A549 (cell line): ENCODE data around the gene MDH2. TPM values are rescaled to one million over a fixed set of nuclear protein-coding genes. Genes with fewer than 3 reads are reported as not detected.

Source experiments
- ATAC-seq, 2 experiments: fragments of 200-7000 bp in 1 of 2; fragments of >200 bp in 1 of 2; cut with Nextera tagmentation in 1 of 2; cut with Tn5 transposase in 1 of 2; 3 replicates each; pipeline versions ENCODE4 v1.8.0 to v1.9.1; 2018 to 2020; ENCODE audit warnings: mild to moderate bottlenecking in 1 of 2, moderate library complexity in 1 of 2
- CTCF ChIA-PET: fragments of 300-600 bp; sonication (Branson Sonifier 250); formaldehyde crosslinking; extraction: SDS; loops from one replicate; lab custom pipeline; 2021; ENCODE audit warnings: antibody characterized with exemption, inconsistent platforms; lab: Yijun Ruan, JAX
- POLR2A ChIA-PET: fragments of 350-600 bp; formaldehyde crosslinking; extraction: SDS; loops from one replicate; lab custom pipeline; 2021; ENCODE audit warnings: antibody characterized with exemption, inconsistent platforms; lab: Yijun Ruan, JAX
- DNase-seq, 2 experiments: peaks; one replicate each; pipeline versions ENCODE4 v3.0.0 to v3.0.0-alpha.2; 2011 to 2016; ENCODE audit warnings: low read depth in 1 of 2, low spot score in 1 of 2
- FAIRE-seq: peaks from 2 replicates; lab custom pipeline; 2011; peaks lifted over from hg19 to GRCh38; lab: Jason Lieb, UNC
- H3K27ac ChIP-seq, 2 experiments: fragments of >200 bp; sonication (Bioruptor Twin); formaldehyde crosslinking; 3 replicates each; pipeline ENCODE4 v1.5.1; 2016 to 2017
- H3K4me1 ChIP-seq: fragments of >200 bp; sonication (Bioruptor Twin); formaldehyde crosslinking; 3 replicates; pipeline ENCODE4 v1.6.1; 2016
- H3K4me2 ChIP-seq: fragments of >200 bp; sonication (Bioruptor Twin); formaldehyde crosslinking; 3 replicates; pipeline ENCODE4 v1.6.1; 2016
- H3K4me3 ChIP-seq: fragments of >200 bp; sonication (Bioruptor Twin); formaldehyde crosslinking; 3 replicates; pipeline ENCODE4 v1.5.1; 2016
- H3K9me3 ChIP-seq: fragments of >200 bp; sonication (Bioruptor Twin); formaldehyde crosslinking; 3 replicates; pipeline ENCODE4 v1.6.1; 2016
- BCL3 ChIP-seq: fragments of >200 bp; sonication (Bioruptor Twin); formaldehyde crosslinking; IDR thresholded peaks from 3 replicates; pipeline ENCODE4 v1.6.1; 2016
- CBX2 ChIP-seq: fragments of 200-600 bp; sonication (generic); IDR thresholded peaks from 2 replicates; pipeline ENCODE4 v1.6.1; 2016; ENCODE audit warnings: low read depth, mild to moderate bottlenecking, borderline replicate concordance
- CBX8 ChIP-seq: fragments of 200-600 bp; sonication (generic); IDR thresholded peaks from 2 replicates; pipeline ENCODE4 v1.6.1; 2016
- CHD2 ChIP-seq: fragments of 150-350 bp; IDR thresholded peaks from 2 replicates; pipeline ENCODE4 v1.6.1; 2014; ENCODE audit warnings: low read length; ENCODE audit not compliant: partially characterized antibody
- CHD4 ChIP-seq: fragments of 200-600 bp; sonication (generic); IDR thresholded peaks from 2 replicates; pipeline ENCODE4 v1.6.1; 2016; ENCODE audit warnings: antibody characterized with exemption, mild to moderate bottlenecking, borderline replicate concordance
- ESRRA ChIP-seq: fragments of 150-350 bp; IDR thresholded peaks from 2 replicates; pipeline ENCODE4 v1.6.1; 2014; ENCODE audit warnings: mild to moderate bottlenecking, low read length, borderline replicate concordance
- FOSL2 ChIP-seq, 2 experiments: fragments of 450-650 bp in 1 of 2; fragments of >200 bp in 1 of 2; sonication (Bioruptor Twin) in 1 of 2; formaldehyde crosslinking; IDR thresholded peaks; 2 replicates each; pipeline versions ENCODE4 v1.5.0 to v1.6.1; 2016 to 2020; ENCODE audit warnings: mild to moderate bottlenecking in 1 of 2, moderate library complexity in 1 of 2
- FOXS1 ChIP-seq: fragments of 250-450 bp; sonication (Bioruptor Pico); IDR thresholded peaks from 2 replicates; pipeline ENCODE4 v1.5.0; 2020; ENCODE audit warnings: mild to moderate bottlenecking, moderate library complexity
- GATA3 ChIP-seq: IDR thresholded peaks from 2 replicates; pipeline ENCODE4 v1.6.1; 2012; ENCODE audit warnings: borderline replicate concordance
- HDAC2 ChIP-seq: fragments of 200-600 bp; sonication (generic); IDR thresholded peaks from 2 replicates; pipeline ENCODE4 v1.6.1; 2016
- HOXB5 ChIP-seq: fragments of 250-450 bp; sonication (Bioruptor Pico); IDR thresholded peaks from 2 replicates; pipeline ENCODE4 v1.5.0; 2020; ENCODE audit warnings: mild to moderate bottlenecking, moderate library complexity
- KDM1A ChIP-seq: fragments of 200-600 bp; sonication (generic); IDR thresholded peaks from 2 replicates; pipeline ENCODE4 v1.6.1; 2016; ENCODE audit warnings: low read depth, mild to moderate bottlenecking
- KDM5A ChIP-seq: fragments of 200-600 bp; sonication (generic); IDR thresholded peaks from 2 replicates; pipeline ENCODE4 v1.6.1; 2016; ENCODE audit warnings: antibody characterized with exemption, mild to moderate bottlenecking
- MAZ ChIP-seq: fragments of 150-350 bp; IDR thresholded peaks from 2 replicates; pipeline ENCODE4 v1.6.1; 2014; ENCODE audit warnings: antibody characterized with exemption, low read depth, low read length, borderline replicate concordance
- MYC ChIP-seq: IDR thresholded peaks from 2 replicates; pipeline ENCODE4 v1.6.1; 2012; ENCODE audit warnings: mild to moderate bottlenecking, inconsistent platforms, low read length, improper control_type of control experiment, borderline replicate concordance
- NFE2L2 ChIP-seq: fragments of 150-350 bp; conservative IDR thresholded peaks from 2 replicates; pipeline ENCODE4 v1.6.1; 2014; ENCODE audit warnings: low read length
- NPAS2 ChIP-seq: fragments of 250-450 bp; sonication (Bioruptor Pico); IDR thresholded peaks from 2 replicates; pipeline ENCODE4 v1.8.0; 2022; ENCODE audit warnings: mild to moderate bottlenecking, moderate library complexity, borderline replicate concordance
- PHF8 ChIP-seq: fragments of 200-600 bp; sonication (generic); IDR thresholded peaks from 2 replicates; pipeline ENCODE4 v1.6.1; 2016; ENCODE audit warnings: low read depth, mild to moderate bottlenecking, antibody characterized with exemption, moderate library complexity, borderline replicate concordance
- POLR2A ChIP-seq: IDR thresholded peaks from 2 replicates; pipeline ENCODE4 v1.6.1; 2012; ENCODE audit warnings: mild to moderate bottlenecking, low read length
- POLR2AphosphoS2 ChIP-seq: conservative IDR thresholded peaks from 2 replicates; pipeline ENCODE4 v1.6.1; 2012; ENCODE audit warnings: low read length, improper control_type of control experiment, inconsistent platforms
- RAD21 ChIP-seq, 2 experiments: fragments of >200 bp in 1 of 2; sonication (Bioruptor Twin) in 1 of 2; formaldehyde crosslinking in 1 of 2; IDR thresholded peaks in 1 of 2; conservative IDR thresholded peaks in 1 of 2; 2 replicates in 1 of 2; 3 replicates in 1 of 2; pipeline ENCODE4 v1.6.1; 2012 to 2018; ENCODE audit warnings: inconsistent platforms in 1 of 2
- RARB ChIP-seq: fragments of 250-450 bp; sonication (Bioruptor Pico); IDR thresholded peaks from 2 replicates; pipeline ENCODE4 v1.8.0; 2021; ENCODE audit warnings: mild to moderate bottlenecking, moderate library complexity
- RCOR1 ChIP-seq: fragments of 150-350 bp; IDR thresholded peaks from 2 replicates; pipeline ENCODE4 v1.6.1; 2014; ENCODE audit warnings: antibody characterized with exemption, low read length, low read depth
- REST ChIP-seq: fragments of 200-600 bp; sonication (generic); IDR thresholded peaks from 2 replicates; pipeline ENCODE4 v1.6.1; 2016; ENCODE audit warnings: antibody characterized with exemption, mild to moderate bottlenecking, moderate library complexity
- RFX5 ChIP-seq: fragments of 450-650 bp; IDR thresholded peaks from 2 replicates; pipeline ENCODE4 v1.7.1; 2014; ENCODE audit warnings: antibody characterized with exemption, mild to moderate bottlenecking, moderate library complexity
- RNF2 ChIP-seq: fragments of 200-600 bp; sonication (generic); IDR thresholded peaks from 2 replicates; pipeline ENCODE4 v1.6.1; 2016; ENCODE audit warnings: low read depth, mild to moderate bottlenecking, antibody characterized with exemption, moderate library complexity, borderline replicate concordance
- SMC3 ChIP-seq: fragments of >200 bp; sonication (Bioruptor Twin); formaldehyde crosslinking; IDR thresholded peaks from 3 replicates; pipeline ENCODE4 v1.6.1; 2018; ENCODE audit warnings: inconsistent platforms
- TFCP2L1 ChIP-seq: fragments of 250-450 bp; sonication (Bioruptor Pico); IDR thresholded peaks from 2 replicates; pipeline ENCODE4 v1.5.0; 2021; ENCODE audit warnings: mild to moderate bottlenecking
- TP53 ChIP-seq: fragments of 250-450 bp; sonication (Bioruptor Pico); IDR thresholded peaks from 2 replicates; pipeline ENCODE4 v1.5.0; 2021; ENCODE audit warnings: mild to moderate bottlenecking, moderate library complexity
- ZFP36 ChIP-seq: fragments of 450-650 bp; IDR thresholded peaks from 2 replicates; pipeline ENCODE4 v1.6.1; 2014; ENCODE audit warnings: borderline replicate concordance; ENCODE audit not compliant: partially characterized antibody
- ZNF302 ChIP-seq: fragments of 250-450 bp; sonication (Bioruptor Pico); IDR thresholded peaks from 2 replicates; pipeline ENCODE4 v1.9.0; 2021; ENCODE audit warnings: inconsistent platforms, mild to moderate bottlenecking, moderate library complexity
- WGBS: methylation state at CpG from one replicate; pipeline ENCODE4 v1.1.6; 2017; ENCODE audit errors: missing lambda C conversion rate; 5-methylcytosine and 5-hydroxymethylcytosine counted together
- polyA plus RNA-seq, 4 experiments: library from polyadenylated mRNA; depleted of rRNA in 3 of 4; stranded (reverse); fragments of >200 nt; fragmentation: RNase III in 1 of 4; extraction: RNeasy Plus Mini Kit Qiagen cat#74134 plus additional on column Dnase treatment in 1 of 4; gene quantifications; 2 replicates in 3 of 4; 3 replicates in 1 of 4; pipeline ENCODE4 v1.2.3, GENCODE V29; 2011 to 2017
- TF ChIP-seq, protein P1 (sequence below): IDR thresholded peaks from 2 replicates; pipeline ENCODE4 v1.6.1; 2012; ENCODE audit warnings: low read depth, borderline replicate concordance

Gene MDH2
- polyA plus RNA-seq, 2 of the 4 experiments (the other 2 are of a cell fraction) = 164 to 223 TPM

GRCh38 chr7:76062254-76062653 lies 14.3 kb downstream of the MDH2 start:
- H3K9me3 ChIP-seq = no peaks in the 10 kb centered on the region
- 95% methylated on average over 14 of the region's 15 CpGs for WGBS
- peaks cover 15% of the 10 kb centered on the region for H3K4me1 ChIP-seq
- ATAC-seq = no peak
- TF ChIP-seq REST (no peak), CBX2 (no peak), MAZ (no peak), KDM1A (no peak), PHF8 (no peak), HOXB5 (no peak), BCL3 (no peak), RAD21 (conservative IDR thresholded peaks at IDR 0.05 in 1 of 2, IDR thresholded peaks at IDR 0.05 in 1 of 2) (no peak), RFX5 (no peak), CHD4 (no peak), GATA3 (no peak), CBX8 (no peak), CHD2 (no peak), HDAC2 (no peak), RNF2 (no peak), SMC3 (no peak), NFE2L2 (no peak), TFCP2L1 (CRISPR knock-in tag) (no peak)
- TF ChIP-seq, protein P1, sequence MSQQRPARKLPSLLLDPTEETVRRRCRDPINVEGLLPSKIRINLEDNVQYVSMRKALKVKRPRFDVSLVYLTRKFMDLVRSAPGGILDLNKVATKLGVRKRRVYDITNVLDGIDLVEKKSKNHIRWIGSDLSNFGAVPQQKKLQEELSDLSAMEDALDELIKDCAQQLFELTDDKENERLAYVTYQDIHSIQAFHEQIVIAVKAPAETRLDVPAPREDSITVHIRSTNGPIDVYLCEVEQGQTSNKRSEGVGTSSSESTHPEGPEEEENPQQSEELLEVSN = no peak
- no peak for FAIRE-seq
- ChIA-PET CTCF (no interaction called here), POLR2A (no interaction called here)
- DNase-seq = no peak
- no peak overlapping the region for H3K4me2 ChIP-seq
- H3K27ac ChIP-seq = no peak overlapping the region
- no peak overlapping the region for H3K4me3 ChIP-seq

GRCh38 chr7:76063114-76063513 lies 15.2 kb downstream of the MDH2 start:
- no peak for FAIRE-seq
- no peak for ATAC-seq
- no peak overlapping the region for H3K27ac ChIP-seq
- TF ChIP-seq RNF2 = no peak
- no peak for TF ChIP-seq CHD2
- TF ChIP-seq POLR2AphosphoS2 = no peak
- TF ChIP-seq BCL3 = no peak
- no peak for TF ChIP-seq ESRRA
- no peak for TF ChIP-seq TP53 (CRISPR knock-in tag)
- TF ChIP-seq ZNF302 (CRISPR knock-in tag) = no peak
- TF ChIP-seq KDM5A = no peak
- no peak for TF ChIP-seq NPAS2 (CRISPR knock-in tag)
- no peak for TF ChIP-seq ZFP36
- no peak for TF ChIP-seq MYC
- TF ChIP-seq, protein P1 = no peak
- no peak for TF ChIP-seq CBX2
- no peak for TF ChIP-seq RCOR1
- TF ChIP-seq MAZ = no peak
- no peak for TF ChIP-seq RARB (CRISPR knock-in tag)
- TF ChIP-seq FOSL2 (IDR thresholded peaks at IDR 0.05) = no peak
- no peak for TF ChIP-seq FOSL2 (CRISPR knock-in tag; IDR thresholded peaks at IDR 0.05)
- no peak for TF ChIP-seq FOXS1 (CRISPR knock-in tag)
- no peak for TF ChIP-seq POLR2A
- H3K4me3 ChIP-seq = no peak overlapping the region
- no peaks in the 10 kb centered on the region for H3K9me3 ChIP-seq
- ChIA-PET CTCF (interaction anchor here (1.0 to 2.1 kb wide), 2 partner anchors 69 to 199 kb away, joined by 3 to 7 read pairs; no protein-coding TSS in a partner anchor), POLR2A (interaction anchor here (0.5 kb wide), 1 partner anchor 85 kb away, joined by 3 read pairs; no protein-coding TSS in a partner anchor)
- H3K4me1 ChIP-seq = peaks cover 24% of the 10 kb centered on the region
- H3K4me2 ChIP-seq = no peak overlapping the region
- 88% methylated on average over 3 of the region's 10 CpGs for WGBS
- no peak for DNase-seq
